Sigmoid colon (tissue), 7 donors: ENCODE results near the gene CALML3. TPM values are rescaled to one million over a fixed set of nuclear protein-coding genes. Genes with fewer than 3 reads are reported as not detected.
"Not testable (repeated sequence)": the region's sequence is repeated elsewhere in the genome, so short reads cannot be mapped to it uniquely, and the experiment has no call there.

Source experiments
- DNase-seq: peaks from one replicate; pipeline ENCODE4 v3.0.0-alpha.2; 2019
- H3K27ac ChIP-seq, 4 donors: fragments of 200-600 bp; sonication (generic); one replicate each; pipeline ENCODE4 v1.5.1; 2016 to 2019; ENCODE audit warnings: mild to moderate bottlenecking in 1 of 4
- H3K27me3 ChIP-seq, 3 donors: fragments of 200-600 bp; sonication (generic); one replicate each; pipeline ENCODE4 v1.5.1; 2019; ENCODE audit warnings: mild to moderate bottlenecking in 1 of 3
- H3K36me3 ChIP-seq, 4 donors: fragments of 200-600 bp; sonication (generic); one replicate each; pipeline ENCODE4 v1.5.1; 2016 to 2019
- H3K4me1 ChIP-seq, 4 donors: fragments of 200-600 bp; sonication (generic); one replicate each; pipeline ENCODE4 v1.5.1; 2017 to 2019
- H3K4me3 ChIP-seq, 4 donors: fragments of 200-600 bp; sonication (generic); one replicate each; pipeline ENCODE4 v1.5.1; 2017 to 2019; ENCODE audit warnings: mild to moderate bottlenecking in 2 of 4, moderate library complexity in 1 of 4
- H3K9me3 ChIP-seq, 4 donors: fragments of 200-600 bp in 3 of 4; sonication (generic) in 3 of 4; one replicate each; pipeline versions ENCODE4 v1.5.1 to v1.6.1; 2013 to 2019
- CTCF ChIP-seq, 4 experiments: fragments of 450-650 bp in 3 of 4; fragments of 200-600 bp in 1 of 4; IDR thresholded peaks; one replicate each; pipeline ENCODE4 v1.5.1; 2016 to 2019; ENCODE audit warnings: antibody characterized with exemption in 4 of 4, mild to moderate bottlenecking in 3 of 4, moderate library complexity in 2 of 4
- EP300 ChIP-seq, 4 donors: sonication (generic); formaldehyde crosslinking; IDR thresholded peaks; one replicate each; pipeline ENCODE4 v1.6.1; 2017; ENCODE audit warnings: antibody characterized with exemption in 4 of 4
- POLR2A ChIP-seq, 2 donors: fragments of 450-650 bp; IDR thresholded peaks; one replicate each; pipeline ENCODE4 v1.6.1; 2016; ENCODE audit warnings: antibody characterized with exemption in 2 of 2, mild to moderate bottlenecking in 2 of 2, moderate library complexity in 2 of 2
- POLR2AphosphoS5 ChIP-seq, 4 donors: sonication (generic); formaldehyde crosslinking; IDR thresholded peaks; one replicate each; pipeline ENCODE4 v1.6.1; 2017; ENCODE audit warnings: antibody characterized with exemption in 4 of 4
- WGBS, 2 donors: extraction: QIAGEN DNeasy Blood & Tissue Kit; methylation state at CpG; one replicate each; pipeline ENCODE4 v1.1.7; 2013; 5-methylcytosine and 5-hydroxymethylcytosine counted together
- intact Hi-C: fragments of 100-400 bp; cut with DNase I; formaldehyde crosslinking; loops from one replicate; pipeline ENCODE4 v1.15.1; 2023
- polyA plus RNA-seq, 3 donors: library from polyadenylated mRNA; stranded (reverse); fragments of 200-250 nt; gene quantifications; one replicate each; pipeline ENCODE4 v1.2.3, GENCODE V29; 2013
- total RNA-seq, 4 donors: library from RNA; depleted of rRNA; stranded (reverse); fragments of >200 nt; gene quantifications; one replicate each; pipeline ENCODE4 v1.1.0, GENCODE V29; 2016
- donor health status: healthy with polysubstance abuse.
- donor health status: Bipolar disorder and iron deficiency.
- donor health status: healthy.

The CALML3 gene
- not detected for total RNA-seq
- under 1 TPM in 1 of 3 donors, not detected in 2; 0.15 TPM for polyA plus RNA-seq

DNA sequence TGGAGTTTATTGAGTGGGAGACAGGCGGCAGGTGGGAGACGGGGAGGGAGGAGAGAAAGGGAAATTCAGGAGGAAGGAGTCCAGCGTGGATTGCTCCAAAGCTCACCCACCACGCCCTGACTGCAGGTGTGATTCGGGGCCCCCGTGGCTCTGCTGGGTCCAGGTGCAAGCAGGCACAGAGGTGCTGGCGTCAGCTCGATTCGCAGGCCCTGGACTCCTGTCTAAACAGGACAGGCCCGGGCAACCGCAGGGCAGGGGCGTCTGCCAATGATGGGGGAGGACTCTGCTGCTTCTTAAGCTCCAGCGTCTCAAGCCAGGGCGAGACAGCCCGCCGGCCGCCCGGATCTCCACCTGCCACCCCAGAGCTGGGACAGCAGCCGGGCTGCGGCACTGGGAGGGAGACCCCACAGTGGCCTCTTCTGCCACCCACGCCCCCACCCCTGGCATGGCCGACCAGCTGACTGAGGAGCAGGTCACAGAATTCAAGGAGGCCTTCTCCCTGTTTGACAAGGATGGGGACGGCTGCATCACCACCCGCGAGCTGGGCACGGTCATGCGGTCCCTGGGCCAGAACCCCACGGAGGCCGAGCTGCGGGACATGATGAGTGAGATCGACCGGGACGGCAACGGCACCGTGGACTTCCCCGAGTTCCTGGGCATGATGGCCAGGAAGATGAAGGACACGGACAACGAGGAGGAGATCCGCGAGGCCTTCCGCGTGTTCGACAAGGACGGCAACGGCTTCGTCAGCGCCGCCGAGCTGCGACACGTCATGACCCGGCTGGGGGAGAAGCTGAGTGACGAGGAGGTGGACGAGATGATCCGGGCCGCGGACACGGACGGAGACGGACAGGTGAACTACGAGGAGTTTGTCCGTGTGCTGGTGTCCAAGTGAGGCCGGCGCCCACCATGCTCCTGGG lies at the start of gene CALML3:
Gene CALML3 (plus strand): TSS at position 321 of the 920 bp plus-strand sequence. CDS start 125 bp downstream, at position 446.
- H3K4me1 ChIP-seq, result peaks cover 0 to 16% (median 13%) of the 10 kb centered on the region in 4 donors
- TF ChIP-seq POLR2A (IDR thresholded peaks at IDR 0.05), result no peak
- TF ChIP-seq CTCF (IDR thresholded peaks at IDR 0.05), result no peak
- no peak for TF ChIP-seq EP300 (IDR thresholded peaks at IDR 0.05)
- no peak for TF ChIP-seq POLR2AphosphoS5 (IDR thresholded peaks at IDR 0.05)
- H3K4me3 ChIP-seq, result no peak within 1 kb of the TSS
- no peaks in the 10 kb centered on the region for H3K36me3 ChIP-seq
- H3K27me3 ChIP-seq, result no peaks in the 10 kb centered on the region
- WGBS, 2 donors, result 78 to 91% methylated on average over 64 of the region's 64 CpGs
- no peaks in the 10 kb centered on the region for H3K9me3 ChIP-seq
- intact Hi-C loops, result no loop called here
- no peak within 1 kb of the TSS for H3K27ac ChIP-seq
- DNase-seq, result peak; percentile 62

- DNase-seq, H3K36me3 ChIP-seq, intact Hi-C loops, H3K27me3 ChIP-seq, H3K9me3 ChIP-seq, H3K4me3 ChIP-seq, H3K4me1 ChIP-seq, H3K27ac ChIP-seq: not testable (repeated sequence)
- WGBS, 2 donors, result 92 to 93% methylated on average over 6 of the region's 8 CpGs
Observed at GRCh38 chr10:5475088-5475487, 49.7 kb upstream of the CALML3 start.

- H3K4me1 ChIP-seq, H3K9me3 ChIP-seq, H3K27ac ChIP-seq, H3K36me3 ChIP-seq, H3K4me3 ChIP-seq, H3K27me3 ChIP-seq, intact Hi-C loops: not testable (repeated sequence)
- DNase-seq, result peak; percentile 12
- 95 to 96% methylated on average over 11 of the region's 12 CpGs for WGBS, 2 donors
Observed at GRCh38 chr10:5475974-5476807, 48.6 kb upstream of the CALML3 start.

DNA sequence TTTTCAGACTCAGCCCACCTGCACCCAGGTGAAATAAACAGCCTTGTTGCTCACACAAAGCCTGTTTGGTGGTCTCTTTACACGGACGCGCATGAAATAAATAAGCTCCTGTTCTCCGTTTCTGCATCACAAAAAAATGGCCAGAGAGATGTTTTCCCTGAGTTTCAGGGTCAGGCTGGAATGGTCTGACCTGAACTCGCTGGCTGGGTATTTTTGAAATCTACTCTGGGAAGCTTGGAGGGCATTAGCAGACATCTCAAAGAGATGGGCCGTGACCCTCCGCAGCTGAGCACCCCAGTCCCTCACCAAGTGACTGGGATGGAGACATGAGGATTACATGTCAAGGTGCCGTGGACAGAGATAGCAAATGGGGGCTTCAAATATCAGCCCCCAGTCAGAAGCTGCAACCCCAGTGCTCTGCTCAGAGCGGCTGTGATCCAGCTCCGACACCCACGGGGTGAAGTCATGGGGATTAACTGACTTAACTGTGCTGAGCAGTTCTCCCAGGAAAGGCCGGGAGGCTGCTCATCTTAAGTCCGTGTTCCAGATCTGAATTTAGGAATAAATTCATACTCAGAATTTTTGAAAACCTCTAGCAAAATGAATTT lies 47.7 kb upstream of the CALML3 start:
- Histone ChIP-seq H3K36me3 (no peaks in the 10 kb centered on the region), H3K9me3 (no peaks in the 10 kb centered on the region), H3K4me1 (no peaks in the 10 kb centered on the region), H3K4me3 (no peak overlapping the region), H3K27me3 (no peaks in the 10 kb centered on the region), H3K27ac (no peak overlapping the region)
- TF ChIP-seq CTCF (IDR thresholded peaks at IDR 0.05), result no peak
- TF ChIP-seq EP300 (IDR thresholded peaks at IDR 0.05), result no peak
- no peak for TF ChIP-seq POLR2AphosphoS5 (IDR thresholded peaks at IDR 0.05)
- TF ChIP-seq POLR2A (IDR thresholded peaks at IDR 0.05), result no peak
- intact Hi-C loops, result no loop called here
- peak; percentile 48 for DNase-seq
- WGBS, 2 donors, result 90 to 93% methylated on average over 13 of the region's 13 CpGs

GRCh38 chr10:5477948-5478693 lies 46.6 kb upstream of the CALML3 start:
- intact Hi-C loops, result no loop called here
- no peak overlapping the region for H3K4me3 ChIP-seq
- H3K36me3 ChIP-seq, result no peaks in the 10 kb centered on the region
- H3K27me3 ChIP-seq, result no peaks in the 10 kb centered on the region
- DNase-seq, result peak; percentile 34
- no peaks in the 10 kb centered on the region for H3K4me1 ChIP-seq
- no peak overlapping the region for H3K27ac ChIP-seq
- no peaks in the 10 kb centered on the region for H3K9me3 ChIP-seq
- 93 to 94% methylated on average over 11 of the region's 11 CpGs for WGBS, 2 donors
- TF ChIP-seq POLR2AphosphoS5 (IDR thresholded peaks at IDR 0.05), result no peak
- TF ChIP-seq EP300 (IDR thresholded peaks at IDR 0.05), result no peak
- TF ChIP-seq CTCF (IDR thresholded peaks at IDR 0.05), result no peak
- TF ChIP-seq POLR2A (IDR thresholded peaks at IDR 0.05), result no peak
